GM12878 (cell line): Measurements from ENCODE around the gene CBX2. TPM values are rescaled to one million over a fixed set of nuclear protein-coding genes. Genes with fewer than 3 reads are reported as not detected.

Source experiments
- ATAC-seq: fragments of 200-7000 bp; cut with Tn5 transposase; 3 replicates; pipeline ENCODE4 v1.9.1; 2020; ENCODE audit warnings: mild to moderate bottlenecking, moderate library complexity
- BruUV-seq: library from RNA; stranded (reverse); fragments of 400-500 nt; replicated peaks from 2 replicates; lab custom pipeline; 2021; lab: Mats Ljungman, UMichigan
- CTCF ChIA-PET: fragments of 300-600 bp; sonication (Branson Sonifier 250); formaldehyde crosslinking; extraction: SDS; loops from one replicate; lab custom pipeline; 2021; ENCODE audit warnings: inconsistent platforms; lab: Yijun Ruan, JAX
- POLR2A ChIA-PET: fragments of 350-600 bp; formaldehyde crosslinking; extraction: SDS; loops from one replicate; lab custom pipeline; 2021; ENCODE audit warnings: inconsistent platforms; lab: Charles Lee
- RAD21 ChIA-PET: fragments of 300-600 bp; sonication (Branson Sonifier 250); formaldehyde crosslinking; loops from one replicate; lab custom pipeline; 2023; ENCODE audit warnings: antibody characterized with exemption; ENCODE audit not compliant: unreplicated experiment; lab: Charles Lee
- SMC1A ChIA-PET: fragments of 300-600 bp; sonication (Branson Sonifier 250); formaldehyde crosslinking; loops from one replicate; lab custom pipeline; 2023; ENCODE audit not compliant: unreplicated experiment, uncharacterized antibody; lab: Charles Lee
- DNase-seq: peaks from one replicate; pipeline ENCODE4 v3.0.0-alpha.2; 2011; ENCODE audit warnings: low read depth, low spot score
- FAIRE-seq: peaks from 3 replicates; lab custom pipeline; 2011; peaks lifted over from hg19 to GRCh38; lab: Jason Lieb, UNC
- H2AFZ ChIP-seq: 2 replicates; pipeline ENCODE4 v1.6.0; 2011; ENCODE audit warnings: low read depth, low read length, control low read depth; ENCODE audit not compliant: control insufficient read depth
- H3K27ac ChIP-seq: 2 replicates; pipeline ENCODE4 v1.5.1; 2011; ENCODE audit warnings: control low read depth; ENCODE audit not compliant: control insufficient read depth, insufficient read depth
- H3K27me3 ChIP-seq, 2 experiments: replicated peaks in 1 of 2; 2 replicates each; pipeline versions ENCODE4 v1.6.0 to v1.6.1; 2011; ENCODE audit warnings: low read length in 1 of 2; ENCODE audit not compliant: control insufficient read depth in 2 of 2, insufficient read depth in 2 of 2
- H3K36me3 ChIP-seq, 2 experiments: 2 replicates each; pipeline ENCODE4 v1.5.1; 2011; ENCODE audit warnings: low read length in 1 of 2; ENCODE audit not compliant: control insufficient read depth in 2 of 2, insufficient read depth in 2 of 2
- H3K4me1 ChIP-seq: 2 replicates; pipeline ENCODE4 v1.6.1; 2011; ENCODE audit warnings: mild to moderate bottlenecking, low read length, moderate library complexity, mixed read lengths; ENCODE audit not compliant: control insufficient read depth, insufficient read depth
- H3K4me2 ChIP-seq: 2 replicates; pipeline ENCODE4 v1.6.0; 2011; ENCODE audit warnings: control low read depth; ENCODE audit not compliant: control insufficient read depth, insufficient read depth
- H3K4me3 ChIP-seq: fragments of 200-600 bp; sonication (generic); 2 replicates; pipeline ENCODE4 v1.5.1; 2016
- H3K79me2 ChIP-seq: 2 replicates; pipeline ENCODE4 v1.6.0; 2011; ENCODE audit warnings: low read length; ENCODE audit not compliant: control insufficient read depth, insufficient read depth
- H3K9ac ChIP-seq: 2 replicates; pipeline ENCODE4 v1.8.0; 2011; ENCODE audit warnings: low read length, control low read depth, mixed read lengths; ENCODE audit not compliant: control insufficient read depth, insufficient read depth
- H3K9me3 ChIP-seq: replicated peaks from 3 replicates; pipeline ENCODE4 v1.5.1; 2011; ENCODE audit warnings: mild to moderate bottlenecking, low read length; ENCODE audit not compliant: control insufficient read depth, insufficient read depth
- H4K20me1 ChIP-seq: 2 replicates; pipeline ENCODE4 v1.6.0; 2011; ENCODE audit not compliant: control insufficient read depth, insufficient read depth
- BCL3 ChIP-seq: IDR thresholded peaks from 2 replicates; pipeline ENCODE4 v1.6.1; 2011; ENCODE audit warnings: borderline replicate concordance, low read depth, mild to moderate bottlenecking, moderate library complexity, low read length; ENCODE audit not compliant: insufficient read depth, poor library complexity, severe bottlenecking
- ELK1 ChIP-seq: IDR thresholded peaks from 2 replicates; pipeline ENCODE4 v1.6.1; 2012; ENCODE audit warnings: low read depth, low read length, improper control_type of control experiment
- EZH2 ChIP-seq: IDR thresholded peaks from 2 replicates; pipeline ENCODE4 v1.6.1; 2012; ENCODE audit warnings: low read depth, mild to moderate bottlenecking, control low read depth, inconsistent platforms, low read length, borderline replicate concordance; ENCODE audit not compliant: control insufficient read depth
- KAT2A ChIP-seq: conservative IDR thresholded peaks from 2 replicates; pipeline ENCODE4 v1.6.1; 2011; ENCODE audit warnings: low read depth, low read length; ENCODE audit not compliant: control insufficient read depth
- MEF2B ChIP-seq: fragments of 450-650 bp; IDR thresholded peaks from 2 replicates; pipeline ENCODE4 v1.6.1; 2018; ENCODE audit warnings: mild to moderate bottlenecking, moderate library complexity; ENCODE audit not compliant: partially characterized antibody, poor library complexity, severe bottlenecking
- NFYA ChIP-seq: IDR thresholded peaks from 2 replicates; pipeline ENCODE4 v1.6.1; 2011; ENCODE audit warnings: low read depth, mild to moderate bottlenecking, low read length, improper control_type of control experiment, borderline replicate concordance
- SMAD1 ChIP-seq: fragments of 450-650 bp; IDR thresholded peaks from 2 replicates; pipeline ENCODE4 v1.6.1; 2018; ENCODE audit warnings: mild to moderate bottlenecking, low read depth; ENCODE audit not compliant: partially characterized antibody
- SRF ChIP-seq, 2 experiments: IDR thresholded peaks; 2 replicates each; pipeline ENCODE4 v1.6.1; 2011; ENCODE audit warnings: low read depth in 2 of 2, low read length in 2 of 2, mild to moderate bottlenecking in 1 of 2, moderate library complexity in 1 of 2
- SUZ12 ChIP-seq: fragments of 200-600 bp; sonication (generic); IDR thresholded peaks from one replicate; pipeline ENCODE4 v1.6.1; 2018; ENCODE audit warnings: antibody characterized with exemption, mild to moderate bottlenecking; ENCODE audit not compliant: unreplicated experiment
- ZBTB11 ChIP-seq: fragments of 450-650 bp; formaldehyde crosslinking; IDR thresholded peaks from 2 replicates; pipeline ENCODE4 v1.5.0; 2022; ENCODE audit warnings: mild to moderate bottlenecking, missing genetic modification characterization
- WGBS: methylation state at CpG from one replicate; pipeline ENCODE4 v1.1.6; 2016; ENCODE audit warnings: low lambda C conversion rate; ENCODE audit not compliant: insufficient replicate concordance, insufficient coverage; ENCODE audit errors: missing lambda C conversion rate; 5-methylcytosine and 5-hydroxymethylcytosine counted together
- in situ Hi-C: fragments of 300-500 bp; cut with MboI; formaldehyde crosslinking; loops from 9 replicates; pipeline ENCODE4 v1.14.3; 2018; ENCODE audit warnings: mixed read lengths
- intact Hi-C: fragments of 100-400 bp; cut with micrococcal nuclease; formaldehyde crosslinking; loops from one replicate; pipeline ENCODE4 v1.14.2; 2022; ENCODE audit not compliant: unreplicated experiment
- polyA plus RNA-seq, 11 experiments: library from polyadenylated mRNA; depleted of rRNA in 4 of 11; unstranded in 6 of 11; stranded (reverse) in 5 of 11; fragments of >200 nt; fragmentation: Nextera tagmentation in 4 of 11; fragmentation: Illumina TruSeq in 1 of 11; extraction: Ambion mirVana in 4 of 11; extraction: Trizol in 1 of 11; gene quantifications; 1 replicate in 1 of 11; 2 replicates in 10 of 11; pipeline versions ENCODE4 v1.2.1 to v1.2.3, GENCODE V29; 2011 to 2016; ENCODE audit warnings: inconsistent platforms in 2 of 11, missing spikeins in 2 of 11, low read depth in 1 of 11
- total RNA-seq, 4 experiments: library from RNA; depleted of rRNA in 3 of 4; stranded (reverse); fragments of >200 nt in 3 of 4; fragmentation: Illumina TruSeq in 1 of 4; extraction: Trizol in 1 of 4; gene quantifications; 2 replicates each; pipeline versions ENCODE4 v1.2.1 to v1.2.3, GENCODE V29; 2013 to 2021

The CBX2 gene
- total and polyA plus RNA-seq, 10 of the 15 experiments (the other 5 are each of a cell fraction or from before 2014, with no cell fraction given): 0.35 to 7.5 (median 4.2) TPM

GRCh38 chr17:79810130-79811010, 32.4 kb downstream of the CBX2 start (continued):
- TF ChIP-seq SRF (IDR thresholded peaks at IDR 0.05; ENCODE audit: low read depth in 2 of 2, low read length in 2 of 2): peak; percentile 99 to 100

- no TSS peak for BruUV-seq
- in situ Hi-C loops (no loop called here), intact Hi-C loops (no loop called here)
- Histone ChIP-seq H3K4me1 (peaks cover 27% of the 10 kb centered on the region), H3K4me2 (peak overlapping the region; percentile 64; the same call in 1 of the 2 replicates), H3K9ac (no peak overlapping the region), H3K27ac (no peak overlapping the region), H3K79me2 (no peaks in the 10 kb centered on the region), H3K36me3 (no peaks in the 10 kb centered on the region), H2AFZ (no peak overlapping the region), H3K9me3 (no peaks in the 10 kb centered on the region), H3K4me3 (0 out of 2 replicates have a peak overlapping the region, but pooled peaks have one; percentile 32), H3K27me3 (peaks cover 40 to 48% of the 10 kb centered on the region in 2 experiments), H4K20me1 (no peaks in the 10 kb centered on the region; the same call in 1 of the 2 replicates)
- ChIA-PET SMC1A (interaction anchor here (0.9 to 1.9 kb wide), 4 partner anchors 12 to 22 kb away, joined by 3 to 12 read pairs (median 7); partner anchors contain the start of gene CBX8), CTCF (interaction anchor here (0.6 to 3.6 kb wide), 15 partner anchors 11 to 183 kb away, joined by 3 to 19 read pairs (median 4); partner anchors contain the start of gene CBX8), RAD21 (interaction anchor here (1.5 to 3.2 kb wide), 4 partner anchors 14 to 65 kb away, joined by 3 to 14 read pairs (median 10); partner anchors contain the start of gene CBX8), POLR2A (interaction anchor here (1.0 to 2.6 kb wide), 5 partner anchors 14 to 120 kb away, joined by 3 to 11 read pairs (median 6); partner anchors contain the start of genes CBX4 and CBX8)
- ATAC-seq (peak; percentile 68), DNase-seq (no peak), FAIRE-seq (no peak)
- 3% methylated on average over 63 of the region's 66 CpGs for WGBS
- TF ChIP-seq NFYA (no peak), MEF2B (peak; percentile 39), ZBTB11 (no peak), KAT2A (no peak), BCL3 (no peak), ELK1 (no peak), SMAD1 (no peak), SUZ12 (no peak), EZH2 (0 out of 2 replicates have a peak, but pooled peaks have one; percentile 39)
Measured at GRCh38 chr17:79811011-79811867, 33.3 kb downstream of the CBX2 start.
